ENCODE data around the gene MINDY4. TPM values are rescaled to one million over a fixed set of nuclear protein-coding genes. Genes with fewer than 3 reads are reported as not detected.

Gene MINDY4
- total RNA-seq, 4 donors from 2014 or later = 4.6 to 14.1 (median 6.8) TPM

- Histone ChIP-seq H3K4me3 (no peak overlapping the region), H3K9me3 (no peaks in the 10 kb centered on the region), H3K27me3 (no peaks in the 10 kb centered on the region), H3K36me3 (no peaks in the 10 kb centered on the region), H3K4me1 (no peaks in the 10 kb centered on the region), H3K27ac (no peak overlapping the region)
- intact Hi-C loops (cut with DNase I; ENCODE audit: low total_unique reads) (no loop called here), in situ Hi-C loops (cut with MboI; ENCODE audit: low pct_ligation_motif_present in 1 of 4, low pct_unique_long_range_greater_than_20kb in 1 of 4, low sequenced_read_pairs in 3 of 4) (no loop called here)
- DNase-seq = no peak
- TF ChIP-seq EP300 (IDR thresholded peaks at IDR 0.05; ENCODE audit: low read depth) (no peak), CTCF (IDR thresholded peaks at IDR 0.05) (no peak), POLR2AphosphoS5 (IDR thresholded peaks at IDR 0.05) (no peak), POLR2A (IDR thresholded peaks at IDR 0.05) (no peak)
Observed at GRCh38 chr7:30782690-30783089, 11.5 kb downstream of the MINDY4 start.

GRCh38 chr7:30785786-30786185 lies 14.6 kb downstream of the MINDY4 start:
- WGBS, 2 donors (ENCODE audit: low coverage in 1 of 2) = 76 to 93% methylated on average over 4 to 9 of the region's 9 CpGs
- peak; percentile 40 for DNase-seq
- no peaks in the 10 kb centered on the region for H3K9me3 ChIP-seq
- no peaks in the 10 kb centered on the region for H3K4me1 ChIP-seq
- H3K27me3 ChIP-seq = no peaks in the 10 kb centered on the region
- no peak overlapping the region for H3K4me3 ChIP-seq
- H3K36me3 ChIP-seq = no peaks in the 10 kb centered on the region
- H3K27ac ChIP-seq = no peak overlapping the region
- in situ Hi-C loops (cut with MboI; ENCODE audit: low pct_ligation_motif_present in 1 of 4, low pct_unique_long_range_greater_than_20kb in 1 of 4, low sequenced_read_pairs in 3 of 4) (no loop called here), intact Hi-C loops (cut with DNase I; ENCODE audit: low total_unique reads) (no loop called here)
- TF ChIP-seq POLR2A (IDR thresholded peaks at IDR 0.05) (no peak), POLR2AphosphoS5 (IDR thresholded peaks at IDR 0.05) (no peak), EP300 (IDR thresholded peaks at IDR 0.05; ENCODE audit: low read depth) (no peak), CTCF (IDR thresholded peaks at IDR 0.05) (no peak)

- in situ Hi-C loops (cut with MboI; ENCODE audit: low pct_ligation_motif_present in 1 of 4, low pct_unique_long_range_greater_than_20kb in 1 of 4, low sequenced_read_pairs in 3 of 4) = no loop called here
- WGBS, 2 donors (ENCODE audit: low coverage in 1 of 2) = 63 to 88% methylated on average over 1 of the region's 1 CpG
Observed at GRCh38 chr7:30787486-30787885, 16.3 kb downstream of the MINDY4 start.

GRCh38 chr7:30788640-30789333 lies 17.6 kb downstream of the MINDY4 start:
- intact Hi-C loops (cut with DNase I; ENCODE audit: low total_unique reads) (no loop called here), in situ Hi-C loops (cut with MboI; ENCODE audit: low pct_ligation_motif_present in 1 of 4, low pct_unique_long_range_greater_than_20kb in 1 of 4, low sequenced_read_pairs in 3 of 4) (no loop called here)
- Histone ChIP-seq H3K9me3 (no peaks in the 10 kb centered on the region), H3K36me3 (no peaks in the 10 kb centered on the region), H3K27ac (peak overlapping the region in 2 of 4 donors; percentile 18 to 24), H3K27me3 (no peaks in the 10 kb centered on the region), H3K4me3 (no peak overlapping the region), H3K4me1 (no peaks in the 10 kb centered on the region)
- no peak for DNase-seq
- TF ChIP-seq CTCF (IDR thresholded peaks at IDR 0.05) = no peak
- TF ChIP-seq POLR2AphosphoS5 (IDR thresholded peaks at IDR 0.05) = no peak
- no peak for TF ChIP-seq EP300 (IDR thresholded peaks at IDR 0.05; ENCODE audit: low read depth)
- no peak for TF ChIP-seq POLR2A (IDR thresholded peaks at IDR 0.05)
- 67 to 80% methylated on average over 6 to 11 of the region's 11 CpGs for WGBS, 2 donors (ENCODE audit: low coverage in 1 of 2)

More at GRCh38 chr7:30787486-30787885, 16.3 kb downstream of the MINDY4 start:
- Histone ChIP-seq H3K27me3 (no peaks in the 10 kb centered on the region), H3K36me3 (no peaks in the 10 kb centered on the region), H3K4me3 (no peak overlapping the region), H3K9me3 (no peaks in the 10 kb centered on the region), H3K27ac (no peak overlapping the region), H3K4me1 (no peaks in the 10 kb centered on the region)
- no peak for DNase-seq
- no peak for TF ChIP-seq POLR2A (IDR thresholded peaks at IDR 0.05)
- no peak for TF ChIP-seq EP300 (IDR thresholded peaks at IDR 0.05; ENCODE audit: low read depth)
- TF ChIP-seq POLR2AphosphoS5 (IDR thresholded peaks at IDR 0.05) = no peak
- TF ChIP-seq CTCF (IDR thresholded peaks at IDR 0.05) = no peak
- intact Hi-C loops (cut with DNase I; ENCODE audit: low total_unique reads) = no loop called here

Data from transverse colon (tissue), 4 donors.